IPS DF 6.9 (cell line): ENCODE measurements around the gene SHISA8.

Experiments used
- DNase-seq: peaks from one replicate; pipeline ENCODE4 v3.0.0-alpha.2; 2013; ENCODE audit warnings: low read depth, low spot score
- H3K27ac ChIP-seq: one replicate; pipeline ENCODE4 v1.5.1; 2013; ENCODE audit warnings: low read length, control low read depth
- H3K27me3 ChIP-seq: 2 replicates; pipeline ENCODE4 v1.6.1; 2013; ENCODE audit warnings: mild to moderate bottlenecking, low read length; ENCODE audit not compliant: control insufficient read depth, insufficient read depth
- H3K36me3 ChIP-seq: 2 replicates; pipeline ENCODE4 v1.6.1; 2013; ENCODE audit warnings: low read length; ENCODE audit not compliant: control insufficient read depth, insufficient read depth
- H3K4me1 ChIP-seq: 2 replicates; pipeline ENCODE4 v1.6.1; 2013; ENCODE audit warnings: low read length; ENCODE audit not compliant: control insufficient read depth, insufficient read depth
- H3K4me3 ChIP-seq: 2 replicates; pipeline ENCODE4 v1.5.1; 2013; ENCODE audit warnings: mild to moderate bottlenecking, low read length
- H3K9me3 ChIP-seq: 2 replicates; pipeline ENCODE4 v1.6.1; 2013; ENCODE audit warnings: low read length, inconsistent platforms; ENCODE audit not compliant: control insufficient read depth, insufficient read depth
- WGBS: extraction: QIAGEN DNeasy Blood & Tissue Kit; methylation state at CpG from one replicate; pipeline ENCODE4 v1.1.7; 2013; ENCODE audit warnings: mixed read lengths, missing lambda C conversion rate; ENCODE audit not compliant: insufficient read length, insufficient coverage; 5-methylcytosine and 5-hydroxymethylcytosine counted together

The SHISA8 gene

GRCh38 chr22:41913842-41914534, 886 bp downstream of the SHISA8 start:
- Histone ChIP-seq H3K27ac (no peak overlapping the region), H3K4me3 (peak overlapping the region; percentile 2; the same call in 1 of the 2 replicates), H3K36me3 (no peaks in the 10 kb centered on the region), H3K9me3 (no peaks in the 10 kb centered on the region), H3K27me3 (peaks cover 62% of the 10 kb centered on the region), H3K4me1 (peaks cover 7% of the 10 kb centered on the region)
- no CpG with 5 or more reads among the region's 79 CpGs for WGBS
- DNase-seq: no peak

GRCh38 chr22:41913040-41913719, 1.7 kb downstream of the SHISA8 start:
- H3K36me3 ChIP-seq: no peaks in the 10 kb centered on the region
- DNase-seq: no peak
- no CpG with 5 or more reads among the region's 11 CpGs for WGBS
- H3K27ac ChIP-seq: no peak overlapping the region
- no peaks in the 10 kb centered on the region for H3K9me3 ChIP-seq
- peaks cover 61% of the 10 kb centered on the region for H3K27me3 ChIP-seq
- no peak overlapping the region for H3K4me3 ChIP-seq
- H3K4me1 ChIP-seq: peaks cover 7% of the 10 kb centered on the region

GRCh38 chr22:41912338-41913039, 2.4 kb downstream of the SHISA8 start:
- DNase-seq: no peak
- H3K4me1 ChIP-seq: peaks cover 10% of the 10 kb centered on the region
- no peaks in the 10 kb centered on the region; the same call in 1 of the 2 replicates for H3K36me3 ChIP-seq
- no CpG with 5 or more reads among the region's 9 CpGs for WGBS
- H3K4me3 ChIP-seq: no peak overlapping the region
- H3K27me3 ChIP-seq: peaks cover 60% of the 10 kb centered on the region
- no peaks in the 10 kb centered on the region for H3K9me3 ChIP-seq
- no peak overlapping the region for H3K27ac ChIP-seq

DNA sequence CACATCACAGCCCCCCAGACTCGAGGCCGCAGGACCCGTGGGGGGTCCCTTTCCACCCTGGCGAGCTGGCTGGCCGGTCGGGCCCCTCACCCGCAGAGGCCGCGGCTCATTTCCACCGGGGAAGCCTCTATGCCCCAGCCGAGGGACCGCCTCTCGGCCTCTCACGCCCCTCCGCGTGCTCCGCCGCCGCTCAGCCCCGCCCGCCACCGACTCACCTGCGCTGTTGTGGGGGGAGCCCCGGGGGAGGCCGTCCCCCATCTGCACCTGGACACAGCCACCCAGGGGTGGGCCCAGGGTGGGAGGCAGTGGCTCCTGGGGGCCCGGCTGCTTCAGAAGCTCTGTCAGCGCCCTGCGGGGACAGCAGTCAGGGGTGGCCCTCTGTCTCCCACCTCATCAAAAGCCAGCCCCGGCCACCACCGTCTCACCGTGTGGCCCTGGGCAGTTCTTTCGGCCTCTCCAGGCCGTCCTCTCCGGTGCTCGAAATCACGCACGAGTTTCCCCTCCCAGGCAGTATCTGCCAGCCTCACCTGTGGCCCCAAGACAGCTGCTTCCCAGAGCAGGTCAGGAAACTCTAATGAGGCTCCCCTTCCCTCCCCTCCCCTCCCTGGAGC, 3.8 kb downstream of the SHISA8 start:
- peaks cover 50% of the 10 kb centered on the region for H3K27me3 ChIP-seq
- no peak overlapping the region for H3K4me3 ChIP-seq

GRCh38 chr22:41910050-41911000, 4.5 kb downstream of the SHISA8 start:
- peaks cover 10% of the 10 kb centered on the region for H3K4me1 ChIP-seq
- peaks cover 42% of the 10 kb centered on the region for H3K27me3 ChIP-seq
- DNase-seq: no peak
- peak overlapping the region; percentile 6; the same call in 1 of the 2 replicates for H3K4me3 ChIP-seq
- no peak overlapping the region for H3K27ac ChIP-seq
- WGBS: no CpG with 5 or more reads among the region's 112 CpGs
- H3K9me3 ChIP-seq: no peaks in the 10 kb centered on the region
- peaks cover 4% of the 10 kb centered on the region for H3K36me3 ChIP-seq

More for the DNA sequence above, 3.8 kb downstream of the SHISA8 start:
- no peak overlapping the region for H3K27ac ChIP-seq
- DNase-seq: no peak
- H3K36me3 ChIP-seq: no peaks in the 10 kb centered on the region; the same call in 1 of the 2 replicates
- H3K4me1 ChIP-seq: peaks cover 10% of the 10 kb centered on the region
- no peaks in the 10 kb centered on the region for H3K9me3 ChIP-seq
- WGBS: no CpG with 5 or more reads among the region's 37 CpGs

GRCh38 chr22:41909310-41910049, 5.4 kb downstream of the SHISA8 start:
- Histone ChIP-seq H3K36me3 (peaks cover 13% of the 10 kb centered on the region), H3K9me3 (no peaks in the 10 kb centered on the region), H3K27ac (no peak overlapping the region), H3K4me3 (no peak overlapping the region; the same call in 1 of the 2 replicates), H3K27me3 (peaks cover 38% of the 10 kb centered on the region), H3K4me1 (peaks cover 10% of the 10 kb centered on the region)
- DNase-seq: no peak
- WGBS: no CpG with 5 or more reads among the region's 55 CpGs

DNA sequence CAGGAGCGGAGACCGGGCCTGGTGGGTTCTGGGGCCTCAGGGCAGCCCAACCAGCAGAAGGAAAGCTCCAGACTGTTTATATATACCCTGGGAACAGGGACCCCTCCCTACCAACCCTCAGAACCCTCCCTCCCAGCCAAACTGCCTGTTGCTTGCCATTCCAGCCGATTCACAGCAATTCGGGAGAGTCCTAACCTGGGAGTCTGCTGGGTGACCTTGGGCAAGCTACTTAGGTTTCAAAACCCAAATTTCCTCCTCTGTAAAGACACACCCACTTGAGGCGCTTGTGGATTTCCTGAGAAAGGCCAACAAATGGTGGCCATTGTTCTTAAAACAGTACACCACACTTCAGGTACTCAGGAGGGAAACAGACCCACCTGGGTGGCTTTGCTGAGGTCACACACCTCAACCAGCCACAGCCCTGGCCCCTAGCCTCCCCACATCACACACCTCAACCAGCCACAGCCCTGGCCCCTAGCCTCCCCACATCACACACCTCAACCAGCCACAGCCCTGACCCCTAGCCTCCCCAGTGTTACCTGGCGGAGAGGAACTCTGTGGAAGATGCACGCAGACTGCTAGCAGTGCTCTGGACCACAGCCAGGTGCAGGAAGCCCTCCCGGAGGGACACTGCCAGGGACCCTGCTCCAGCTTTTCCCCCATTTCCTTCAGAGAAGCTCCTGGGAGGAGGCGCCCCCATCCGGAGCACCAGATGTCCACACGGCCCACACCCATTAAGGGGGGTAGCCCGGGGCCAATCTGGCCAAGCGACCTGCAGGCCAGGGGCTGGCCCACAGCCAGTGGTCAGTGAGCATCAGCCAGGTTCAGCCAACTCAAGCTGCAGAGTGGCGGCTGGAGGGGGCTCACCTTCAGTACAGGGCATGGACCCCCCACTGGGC, 6.2 kb downstream of the SHISA8 start:
- WGBS: no CpG with 5 or more reads among the region's 14 CpGs
- no peaks in the 10 kb centered on the region for H3K9me3 ChIP-seq
- H3K4me3 ChIP-seq: no peak overlapping the region
- peaks cover 15% of the 10 kb centered on the region for H3K36me3 ChIP-seq
- peaks cover 33% of the 10 kb centered on the region for H3K27me3 ChIP-seq
- H3K27ac ChIP-seq: no peak overlapping the region
- DNase-seq: no peak
- peaks cover 10% of the 10 kb centered on the region for H3K4me1 ChIP-seq

DNA sequence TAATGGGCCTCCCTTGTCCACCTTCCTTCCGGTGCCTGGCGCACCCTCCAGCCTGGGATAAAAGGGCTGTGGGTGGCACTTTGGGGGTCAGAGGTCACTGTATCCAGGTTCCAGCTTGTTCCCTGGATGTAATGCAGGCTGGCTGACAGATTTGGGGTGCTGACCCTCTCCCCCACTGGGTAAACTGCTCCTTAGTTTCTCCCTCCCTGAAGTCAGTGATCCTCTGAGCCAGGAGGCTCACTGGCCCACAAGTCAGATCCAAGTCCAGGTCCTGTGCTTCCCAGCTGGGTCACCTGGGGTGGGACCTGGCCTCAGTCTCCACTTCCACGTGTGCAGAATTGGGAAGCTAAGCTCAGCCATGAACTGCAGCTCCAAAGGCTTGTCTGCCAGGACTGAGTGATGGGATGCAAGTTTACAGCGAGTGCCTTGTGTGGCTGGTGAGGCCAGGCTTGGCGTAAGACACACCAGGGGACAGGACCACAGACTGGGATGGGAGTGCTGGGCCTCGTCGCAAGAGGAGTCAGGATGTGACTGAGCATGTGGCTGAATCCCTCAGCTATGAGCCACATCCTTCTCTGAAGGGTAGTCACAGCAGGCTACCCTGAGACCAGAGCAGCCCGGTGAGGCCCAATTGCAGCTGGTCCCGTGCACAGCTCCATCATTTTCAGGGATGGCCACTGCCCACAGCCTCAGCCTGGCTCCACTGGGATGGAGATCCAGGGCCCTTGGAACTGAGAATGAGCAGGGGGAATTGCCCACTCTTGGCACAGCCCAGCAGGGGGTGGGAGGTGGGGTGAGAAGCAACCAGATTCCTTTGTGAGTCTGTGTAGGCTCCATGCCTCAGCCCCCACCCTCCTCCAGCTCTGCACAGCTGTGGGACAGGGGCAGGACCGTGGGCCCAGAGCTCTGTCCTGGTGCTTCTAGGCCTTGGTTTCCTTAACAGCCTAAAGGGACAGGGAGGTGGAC, 7.2 kb downstream of the SHISA8 start:
- H3K27me3 ChIP-seq: peaks cover 24% of the 10 kb centered on the region
- no peaks in the 10 kb centered on the region for H3K9me3 ChIP-seq
- no CpG with 5 or more reads among the region's 10 CpGs for WGBS
- H3K4me1 ChIP-seq: peaks cover 8% of the 10 kb centered on the region
- peaks cover 22% of the 10 kb centered on the region for H3K36me3 ChIP-seq
- no peak overlapping the region for H3K27ac ChIP-seq
- H3K4me3 ChIP-seq: no peak overlapping the region
- no peak for DNase-seq
